Cardiac fibroblast (primary cell): Measurements from ENCODE around the gene DIS3L2.

Experiments used
- DNase-seq, 2 donors: peaks; one replicate each; pipeline versions ENCODE4 v3.0.0 to v3.0.0-alpha.2; 2010; ENCODE audit warnings: low read depth in 2 of 2
- H3K4me3 ChIP-seq, 2 donors: replicated peaks in 1 of 2; 1 replicate in 1 of 2; 2 replicates in 1 of 2; pipeline ENCODE4 v1.5.1; 2011; ENCODE audit warnings: low read depth in 2 of 2, low read length in 2 of 2, mild to moderate bottlenecking in 2 of 2, moderate library complexity in 1 of 2
- TF ChIP-seq, protein P1 (sequence below): IDR thresholded peaks from one replicate; pipeline ENCODE4 v1.5.1; 2011; ENCODE audit warnings: low read depth, mild to moderate bottlenecking, low read length, inconsistent platforms

The DIS3L2 gene

DNA sequence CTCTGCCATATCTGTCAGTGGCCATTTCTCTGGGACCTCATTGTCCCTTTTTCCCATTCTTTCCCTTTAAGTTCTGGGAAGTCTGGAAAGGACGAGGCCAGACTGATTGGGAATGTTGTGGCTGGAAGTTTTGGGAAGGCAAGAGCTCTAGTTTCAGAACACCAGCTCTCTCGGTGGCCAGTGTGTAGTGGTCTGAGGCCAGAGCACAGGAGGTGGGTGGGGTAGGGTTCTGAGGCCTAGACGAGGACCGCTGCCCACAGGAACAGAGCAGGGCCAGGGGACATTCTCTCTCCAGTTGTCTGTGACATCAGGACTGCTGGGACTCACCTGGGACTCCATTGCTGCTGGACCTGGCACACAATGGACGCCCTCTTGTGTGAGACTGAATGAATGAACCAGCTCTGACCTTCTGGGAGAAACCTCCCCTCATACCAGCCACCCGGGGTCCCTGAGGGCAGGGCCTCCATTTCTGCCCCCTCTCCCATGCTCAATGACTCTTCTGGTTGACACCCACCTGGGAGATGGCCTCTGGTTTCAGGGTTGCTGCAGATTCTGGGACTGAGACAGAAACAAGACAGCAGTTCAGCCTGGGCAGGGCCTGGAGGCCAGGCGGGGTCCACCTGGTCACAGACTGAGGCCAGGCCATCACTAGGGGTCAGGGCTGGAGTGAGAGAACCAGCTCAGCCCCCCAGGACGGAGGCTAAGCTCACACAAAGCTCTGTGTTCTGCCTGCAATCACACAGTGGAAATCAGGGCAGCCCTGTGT, 26.9 kb upstream of the DIS3L2 start:
- TF ChIP-seq, protein P1, sequence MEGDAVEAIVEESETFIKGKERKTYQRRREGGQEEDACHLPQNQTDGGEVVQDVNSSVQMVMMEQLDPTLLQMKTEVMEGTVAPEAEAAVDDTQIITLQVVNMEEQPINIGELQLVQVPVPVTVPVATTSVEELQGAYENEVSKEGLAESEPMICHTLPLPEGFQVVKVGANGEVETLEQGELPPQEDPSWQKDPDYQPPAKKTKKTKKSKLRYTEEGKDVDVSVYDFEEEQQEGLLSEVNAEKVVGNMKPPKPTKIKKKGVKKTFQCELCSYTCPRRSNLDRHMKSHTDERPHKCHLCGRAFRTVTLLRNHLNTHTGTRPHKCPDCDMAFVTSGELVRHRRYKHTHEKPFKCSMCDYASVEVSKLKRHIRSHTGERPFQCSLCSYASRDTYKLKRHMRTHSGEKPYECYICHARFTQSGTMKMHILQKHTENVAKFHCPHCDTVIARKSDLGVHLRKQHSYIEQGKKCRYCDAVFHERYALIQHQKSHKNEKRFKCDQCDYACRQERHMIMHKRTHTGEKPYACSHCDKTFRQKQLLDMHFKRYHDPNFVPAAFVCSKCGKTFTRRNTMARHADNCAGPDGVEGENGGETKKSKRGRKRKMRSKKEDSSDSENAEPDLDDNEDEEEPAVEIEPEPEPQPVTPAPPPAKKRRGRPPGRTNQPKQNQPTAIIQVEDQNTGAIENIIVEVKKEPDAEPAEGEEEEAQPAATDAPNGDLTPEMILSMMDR, result no peak
- H3K4me3 ChIP-seq, result no peak overlapping the region
- no peak for DNase-seq

DNA sequence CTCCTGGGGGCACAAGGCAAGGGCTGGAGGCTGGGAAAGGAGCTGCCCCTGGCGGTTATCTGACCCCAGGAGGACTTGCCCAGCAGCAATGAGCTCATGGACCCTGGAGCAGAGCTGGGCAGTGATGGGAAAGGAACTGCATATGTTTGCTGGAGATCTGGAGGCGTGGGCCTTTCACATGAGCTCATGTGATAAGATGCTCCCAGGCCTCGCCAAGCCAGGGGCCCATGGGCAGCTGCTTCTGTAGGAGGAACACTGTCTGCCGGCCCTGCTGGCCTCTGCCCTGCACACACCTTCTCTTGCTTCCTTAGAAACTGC, 26.3 kb upstream of the DIS3L2 start:
- peak in 1 of 2 donors; percentile 45 for DNase-seq

DNA sequence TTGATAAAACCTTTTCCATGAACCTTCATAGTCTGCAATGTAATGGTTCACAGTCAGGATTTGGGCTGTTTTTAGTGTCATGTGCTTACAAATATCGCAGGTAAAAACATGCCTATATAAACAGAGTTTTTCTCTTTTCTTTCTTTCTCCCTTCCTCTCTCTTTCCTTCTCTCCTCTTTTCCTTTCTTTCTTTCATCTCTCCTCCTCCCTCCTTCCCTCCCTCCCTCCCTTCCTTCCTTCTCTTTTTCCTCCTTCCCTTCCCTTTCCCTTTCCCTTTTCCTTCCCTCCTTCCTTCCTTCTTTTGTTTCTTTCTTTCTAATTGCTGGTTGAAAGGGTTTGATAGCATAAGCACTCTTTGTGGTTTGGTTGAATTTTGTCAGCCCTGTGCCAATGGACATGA, 25.7 kb upstream of the DIS3L2 start:
- no peak overlapping the region for H3K4me3 ChIP-seq
- DNase-seq, result no peak
- TF ChIP-seq, protein P1, result no peak

More for the DNA sequence above, 26.3 kb upstream of the DIS3L2 start:
- H3K4me3 ChIP-seq, result no peak overlapping the region
- TF ChIP-seq, protein P1, result no peak

DNA sequence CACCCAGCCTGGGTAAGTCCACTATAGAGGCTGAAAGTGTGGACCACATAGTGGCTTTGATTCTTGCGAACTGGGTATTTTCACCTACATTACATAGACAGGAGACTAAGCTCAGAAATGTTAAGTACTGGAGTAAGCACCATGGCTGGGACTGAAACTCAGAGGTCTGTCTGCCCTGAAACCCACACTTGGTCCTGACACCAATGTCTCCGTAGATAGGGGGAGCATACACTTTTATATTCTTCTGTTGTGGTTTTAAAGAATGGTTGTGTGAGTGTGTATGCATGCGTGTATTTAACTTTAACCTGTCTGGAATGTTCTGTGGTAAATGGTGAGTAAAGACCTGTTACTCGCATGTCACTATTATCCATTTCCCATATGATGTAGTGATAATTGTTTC, 25.0 kb upstream of the DIS3L2 start:
- H3K4me3 ChIP-seq, result no peak overlapping the region
- TF ChIP-seq, protein P1, result no peak
- no peak for DNase-seq

DNA sequence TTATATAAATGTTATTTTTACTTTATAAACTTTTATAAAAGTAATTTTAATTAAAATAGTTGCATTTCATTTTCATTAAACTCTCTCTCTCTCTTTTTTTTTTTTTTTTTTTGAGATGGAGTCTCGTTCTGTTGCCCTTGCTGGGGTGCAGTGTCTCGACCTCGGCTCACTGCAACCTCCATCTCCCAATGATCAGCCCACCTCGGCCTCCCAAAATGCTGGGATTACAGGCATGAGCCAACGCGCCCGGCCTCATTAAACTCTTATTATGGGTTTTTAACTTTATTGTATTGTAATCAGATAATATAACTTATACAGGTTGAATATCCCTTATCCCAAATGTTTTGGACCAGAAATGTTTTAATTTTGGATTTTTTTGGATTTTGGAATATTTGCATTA, 24.5 kb upstream of the DIS3L2 start:
- TF ChIP-seq, protein P1, result no peak
- no peak for DNase-seq
- H3K4me3 ChIP-seq, result no peak overlapping the region

DNA sequence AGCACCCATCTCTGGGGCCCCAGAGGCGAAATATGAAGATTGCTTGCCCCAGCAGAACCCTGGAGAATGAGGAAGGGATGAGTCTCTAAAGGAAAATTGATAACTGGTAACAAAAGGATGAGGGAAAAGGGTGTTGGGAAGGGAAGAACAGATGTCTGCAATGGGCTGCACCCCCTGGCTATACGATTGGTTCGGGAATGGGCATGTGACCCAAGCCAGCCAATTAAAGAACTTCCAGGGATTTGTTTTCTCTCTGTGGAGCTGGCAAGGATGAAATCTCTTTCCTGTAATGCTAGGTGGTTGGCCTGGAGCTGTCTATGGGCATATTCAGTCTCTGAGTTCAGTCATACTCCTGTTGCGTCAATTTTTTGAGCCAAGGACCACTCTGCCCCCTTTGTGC, 22.5 kb upstream of the DIS3L2 start:
- TF ChIP-seq, protein P1, result no peak
- DNase-seq, result no peak
- H3K4me3 ChIP-seq, result no peak overlapping the region

DNA sequence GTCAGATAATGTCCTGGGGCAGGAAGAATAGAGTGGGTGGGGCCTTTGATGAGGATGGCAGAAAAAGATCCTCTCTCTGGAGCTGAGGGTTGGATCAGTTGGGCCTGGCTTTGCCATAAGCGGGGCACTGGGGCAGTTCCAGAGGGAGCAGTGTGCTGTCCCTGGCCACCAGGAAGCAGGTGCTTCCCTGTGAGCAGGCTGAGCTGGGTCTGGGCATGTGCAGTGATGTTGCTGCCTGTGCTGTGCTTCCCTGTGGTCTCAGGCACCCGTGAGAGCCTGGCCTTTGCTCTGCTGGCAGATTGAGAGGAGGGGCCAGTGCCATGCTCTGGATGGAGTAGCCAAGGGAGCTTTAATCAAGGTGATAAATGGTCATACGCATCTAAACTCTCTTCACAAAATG, 20.7 kb upstream of the DIS3L2 start:
- H3K4me3 ChIP-seq, result no peak overlapping the region
- no peak for DNase-seq
- TF ChIP-seq, protein P1, result no peak
